ENCODE measurements around the gene BSND.

BSND gene

GRCh38 chr1:55005351-55006140, 6.8 kb downstream of the BSND start:
- TF ChIP-seq CTCF (IDR thresholded peaks at IDR 0.05) = no peak
- no peak overlapping the region for H3K4me3 ChIP-seq
- no peak for DNase-seq (ENCODE audit: low spot score)
- no peak overlapping the region for H3K27ac ChIP-seq

DNA sequence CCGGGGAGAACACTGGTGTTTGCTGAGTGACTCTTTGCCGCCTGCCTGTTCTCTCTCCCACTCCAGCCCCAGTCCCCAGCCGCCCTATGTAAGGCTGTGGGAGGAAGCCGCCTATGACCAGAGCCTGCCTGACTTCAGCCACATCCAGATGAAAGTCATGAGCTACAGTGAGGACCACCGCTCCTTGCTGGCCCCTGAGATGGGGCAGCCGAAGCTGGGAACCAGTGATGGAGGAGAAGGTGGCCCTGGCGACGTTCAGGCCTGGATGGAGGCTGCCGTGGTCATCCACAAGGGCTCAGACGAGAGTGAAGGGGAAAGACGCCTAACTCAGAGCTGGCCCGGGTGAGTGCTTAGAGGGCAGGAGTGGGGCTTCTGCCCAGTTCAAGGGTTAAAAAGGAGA, 8.2 kb downstream of the BSND start:
- no peak for DNase-seq (ENCODE audit: low spot score)
- TF ChIP-seq CTCF (IDR thresholded peaks at IDR 0.05) = no peak
- no peak overlapping the region for H3K27ac ChIP-seq

DNA sequence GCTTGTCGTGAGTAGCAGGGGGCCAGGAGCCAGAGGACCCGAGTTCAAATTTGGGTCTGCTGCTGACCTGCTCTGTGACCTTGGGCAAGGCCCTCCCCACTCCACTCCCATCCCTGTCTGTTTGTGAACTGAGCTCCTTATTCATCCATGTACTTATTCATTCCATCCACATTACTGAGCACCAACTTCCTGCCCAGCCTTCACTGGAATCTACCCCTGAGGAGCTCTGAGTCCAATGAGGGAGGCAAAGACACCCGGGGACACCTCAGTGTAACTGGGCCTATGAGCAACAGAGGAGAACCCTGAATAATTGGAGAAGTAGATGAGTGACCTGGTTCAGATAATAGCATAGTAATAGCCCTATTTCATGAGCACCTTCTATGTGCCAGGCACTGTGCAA, 8.9 kb downstream of the BSND start:
- no peak overlapping the region for H3K27ac ChIP-seq
- no peak for DNase-seq (ENCODE audit: low spot score)
- no peak for TF ChIP-seq CTCF (IDR thresholded peaks at IDR 0.05)
- no peak overlapping the region for H3K4me3 ChIP-seq

More for the DNA sequence above, 8.2 kb downstream of the BSND start:
- H3K4me3 ChIP-seq = no peak overlapping the region

DNA sequence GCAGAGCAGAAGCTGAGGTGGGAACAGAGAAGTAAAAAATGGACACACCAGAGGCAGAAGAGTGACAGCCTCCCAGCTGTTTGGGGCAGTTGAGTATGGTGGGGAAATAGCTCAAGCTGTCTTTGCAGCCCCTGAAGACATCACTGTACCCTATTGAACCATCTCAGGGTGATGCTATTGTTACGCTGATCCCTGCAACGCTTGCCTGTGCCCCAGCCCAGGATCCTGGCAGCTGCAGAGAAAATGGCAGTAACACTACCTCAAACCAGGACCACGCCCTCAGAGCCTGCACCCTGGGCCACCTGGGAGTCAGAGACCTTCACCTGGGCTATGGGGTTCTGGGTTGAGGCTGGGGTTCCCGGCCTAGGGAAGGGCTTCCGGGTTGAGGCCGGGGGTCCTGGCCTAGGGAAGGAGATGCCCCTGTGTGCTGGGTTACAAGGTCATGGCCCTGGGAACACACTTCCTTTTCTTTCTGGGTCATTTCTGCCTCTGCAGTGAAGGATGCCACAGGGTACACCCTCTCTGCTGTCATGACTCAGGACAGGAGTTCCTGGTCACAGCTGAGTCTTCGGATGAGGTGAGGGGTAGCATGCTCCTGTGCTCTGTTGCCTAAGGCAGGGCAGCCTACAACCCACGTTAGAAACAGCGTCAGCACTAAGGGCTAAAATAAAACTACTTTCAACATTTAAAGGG, 11.6 kb downstream of the BSND start:
- DNase-seq (ENCODE audit: low spot score) = no peak
- Histone ChIP-seq H3K4me3 (no peak overlapping the region), H3K27ac (no peak overlapping the region)
- TF ChIP-seq CTCF (IDR thresholded peaks at IDR 0.05) = no peak

- H3K27ac ChIP-seq = no peak overlapping the region
Measured at GRCh38 chr1:55010887-55011217, 12.1 kb downstream of the BSND start.

GRCh38 chr1:55012661-55013060, 13.9 kb downstream of the BSND start:
- no peak for DNase-seq (ENCODE audit: low spot score)
- Histone ChIP-seq H3K27ac (no peak overlapping the region), H3K4me3 (no peak overlapping the region)
- TF ChIP-seq CTCF (IDR thresholded peaks at IDR 0.05) = no peak

More at GRCh38 chr1:55010887-55011217, 12.1 kb downstream of the BSND start:
- no peak for DNase-seq (ENCODE audit: low spot score)
- no peak for TF ChIP-seq CTCF (IDR thresholded peaks at IDR 0.05)
- H3K4me3 ChIP-seq = no peak overlapping the region

DNA sequence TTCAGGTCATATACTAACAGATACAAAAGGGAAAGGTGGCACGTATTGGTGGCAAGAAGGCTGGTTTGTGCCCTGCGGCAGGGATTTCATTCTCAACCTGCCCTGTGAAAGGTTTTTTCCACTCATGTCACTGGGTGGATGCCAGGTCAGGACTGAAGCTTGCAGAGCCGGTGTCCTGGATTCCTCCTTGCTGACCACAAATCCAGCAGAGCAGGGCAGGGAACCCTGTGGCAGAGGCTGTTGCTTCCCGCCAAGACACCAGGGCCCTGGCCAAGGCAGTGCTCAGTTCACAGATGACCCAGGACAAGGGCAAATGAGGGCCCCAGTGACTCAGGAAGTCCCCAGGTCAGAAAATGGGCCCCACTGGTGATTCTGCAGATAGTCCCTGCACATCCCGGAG, 16.4 kb downstream of the BSND start:
- Histone ChIP-seq H3K4me3 (no peak overlapping the region), H3K27ac (no peak overlapping the region)
- no peak for TF ChIP-seq CTCF (IDR thresholded peaks at IDR 0.05)
- no peak for DNase-seq (ENCODE audit: low spot score)
